ENCODE results near the gene PAEP.

PAEP gene

DNA sequence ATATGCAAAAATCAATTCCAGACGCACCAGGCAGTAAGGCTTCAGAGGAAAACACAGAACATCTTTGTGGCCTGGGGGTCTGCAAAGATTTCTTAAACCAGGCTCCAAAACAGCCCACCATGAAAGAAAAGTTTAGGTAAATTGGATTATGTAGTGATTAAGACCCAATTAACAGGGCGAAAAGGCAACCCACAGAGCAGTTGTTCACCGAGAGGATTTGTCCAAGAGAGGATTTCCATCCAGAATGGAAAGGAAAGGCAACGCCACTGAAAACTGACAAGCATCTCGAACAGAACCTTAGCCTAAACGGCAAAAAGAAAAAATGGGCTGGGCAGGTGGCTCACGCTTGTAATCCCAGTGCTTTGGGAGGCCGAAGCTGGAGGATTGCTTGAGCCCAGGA lies 40.4 kb downstream of the PAEP start:
- DNase-seq (ENCODE audit: low read depth in 2 of 2) = no peak

DNA sequence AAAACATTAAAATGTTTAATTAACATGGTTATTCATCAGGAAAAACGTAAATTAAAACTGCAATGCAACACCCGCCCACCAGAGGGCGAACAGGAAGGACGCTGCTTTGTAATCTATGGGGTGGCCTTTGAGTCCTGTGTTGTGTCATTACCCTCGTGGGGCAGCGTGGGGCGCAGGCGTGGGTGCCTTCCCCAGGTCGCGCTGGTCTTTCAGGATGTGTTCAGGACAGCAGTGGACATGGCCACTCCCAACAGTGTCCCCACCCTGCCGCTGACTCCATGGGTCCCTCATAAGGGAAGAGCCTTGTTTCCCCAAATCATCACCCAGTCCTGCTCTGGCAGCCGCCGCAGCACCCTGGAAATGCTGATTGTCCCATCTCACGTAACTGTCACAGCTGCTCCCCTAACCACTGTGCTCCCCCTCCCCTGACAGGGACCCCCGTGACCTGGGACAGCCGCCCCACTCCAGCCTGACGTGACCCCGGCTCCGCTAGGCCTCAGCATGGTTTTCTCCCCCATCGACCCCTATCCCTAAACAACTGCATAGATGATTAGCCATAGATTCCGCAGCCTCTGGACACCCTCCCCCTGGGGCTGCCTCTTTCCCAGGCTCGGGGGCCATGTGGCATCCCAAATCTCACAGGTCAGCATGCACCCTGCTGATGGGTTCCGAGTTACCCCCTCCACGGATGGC lies 41.4 kb downstream of the PAEP start:
- peak; percentile 15 to 19 for DNase-seq (ENCODE audit: low read depth in 2 of 2)

DNA sequence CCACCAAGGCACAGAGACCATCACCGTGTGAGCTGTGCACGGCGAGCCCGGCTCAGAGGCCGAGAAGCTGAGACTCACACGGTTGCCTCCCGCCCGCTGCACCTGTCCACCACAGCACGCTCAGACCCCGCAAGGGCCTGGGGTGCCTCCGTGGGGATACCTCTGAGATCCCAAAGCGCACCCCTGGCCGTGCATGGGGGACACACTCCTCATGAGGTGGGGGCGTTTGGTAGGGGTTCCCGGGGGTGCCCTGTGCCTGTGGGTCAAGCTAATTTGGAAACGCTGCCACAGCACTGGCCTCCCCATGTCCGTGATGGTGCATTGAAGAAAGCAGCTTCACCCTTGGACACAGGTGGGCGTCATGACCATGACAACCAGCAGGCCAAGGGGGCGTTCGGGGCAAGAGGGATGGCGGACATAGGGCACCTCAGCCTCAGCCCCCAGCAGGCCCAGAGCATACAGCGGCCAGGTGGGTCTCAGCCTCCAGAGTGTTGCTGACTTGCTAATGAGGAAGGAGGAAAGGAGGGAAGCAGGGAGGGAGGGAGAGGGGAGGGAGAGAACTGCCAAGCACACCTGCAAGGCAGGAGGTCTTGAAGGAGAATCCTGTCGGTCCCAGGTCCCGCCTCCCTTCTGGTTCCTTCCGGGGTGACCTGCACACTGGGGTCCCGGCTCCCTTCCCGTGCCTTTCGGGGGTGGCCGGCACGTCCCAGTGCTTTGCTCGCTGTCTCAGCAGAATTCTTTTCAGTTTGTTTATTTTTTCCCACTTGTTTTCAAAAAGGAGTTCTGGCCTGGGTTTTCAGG lies 43.1 kb downstream of the PAEP start:
- no peak for DNase-seq (ENCODE audit: low read depth in 2 of 2)

DNA sequence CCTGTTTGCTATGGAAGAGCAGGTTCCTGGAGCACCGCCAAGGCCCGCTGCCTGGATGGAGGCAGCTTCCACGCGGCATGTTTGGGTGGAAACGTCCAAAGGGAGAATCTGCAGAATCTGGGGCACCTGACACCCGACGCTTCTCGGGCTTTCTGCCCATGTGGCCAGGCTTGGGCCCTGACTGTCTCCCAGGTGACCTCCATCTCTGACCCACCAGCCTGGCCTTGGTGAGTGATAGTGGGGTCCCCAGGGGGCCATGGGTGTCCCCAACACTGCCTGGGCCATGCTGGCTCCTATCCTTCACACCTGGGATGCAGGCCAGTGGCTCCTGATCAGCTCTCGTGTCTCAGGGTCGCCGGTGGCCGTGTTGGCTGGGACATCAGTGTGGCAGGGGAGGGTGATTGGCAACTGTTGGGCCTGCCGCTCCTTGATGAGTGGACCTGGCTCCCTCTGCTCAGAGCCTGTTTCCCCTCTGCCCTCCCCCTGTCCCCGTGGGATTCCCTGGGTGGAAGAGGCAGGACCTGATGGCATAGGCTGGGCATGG lies 43.8 kb downstream of the PAEP start:
- DNase-seq (ENCODE audit: low read depth in 2 of 2) = no peak

DNA sequence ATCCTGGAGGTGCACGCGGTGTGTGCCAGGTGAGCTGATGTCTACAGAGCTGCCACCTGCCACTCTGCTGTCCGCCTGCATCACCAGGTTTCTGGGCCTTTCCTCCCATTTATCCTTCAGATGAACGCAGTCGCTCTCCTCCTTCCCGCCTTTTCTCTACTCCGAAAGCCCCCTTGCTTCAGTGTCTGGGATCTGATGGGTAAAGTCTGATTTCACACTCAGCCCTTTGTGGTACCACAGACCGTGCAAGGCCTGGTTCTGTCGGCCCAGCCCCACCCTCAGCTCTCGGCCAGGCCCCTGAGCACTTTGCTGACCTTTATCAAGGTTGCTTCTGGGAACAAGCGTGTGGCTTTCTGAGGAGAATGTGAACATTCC lies 45.3 kb downstream of the PAEP start:
- DNase-seq (ENCODE audit: low read depth in 2 of 2) = no peak

DNA sequence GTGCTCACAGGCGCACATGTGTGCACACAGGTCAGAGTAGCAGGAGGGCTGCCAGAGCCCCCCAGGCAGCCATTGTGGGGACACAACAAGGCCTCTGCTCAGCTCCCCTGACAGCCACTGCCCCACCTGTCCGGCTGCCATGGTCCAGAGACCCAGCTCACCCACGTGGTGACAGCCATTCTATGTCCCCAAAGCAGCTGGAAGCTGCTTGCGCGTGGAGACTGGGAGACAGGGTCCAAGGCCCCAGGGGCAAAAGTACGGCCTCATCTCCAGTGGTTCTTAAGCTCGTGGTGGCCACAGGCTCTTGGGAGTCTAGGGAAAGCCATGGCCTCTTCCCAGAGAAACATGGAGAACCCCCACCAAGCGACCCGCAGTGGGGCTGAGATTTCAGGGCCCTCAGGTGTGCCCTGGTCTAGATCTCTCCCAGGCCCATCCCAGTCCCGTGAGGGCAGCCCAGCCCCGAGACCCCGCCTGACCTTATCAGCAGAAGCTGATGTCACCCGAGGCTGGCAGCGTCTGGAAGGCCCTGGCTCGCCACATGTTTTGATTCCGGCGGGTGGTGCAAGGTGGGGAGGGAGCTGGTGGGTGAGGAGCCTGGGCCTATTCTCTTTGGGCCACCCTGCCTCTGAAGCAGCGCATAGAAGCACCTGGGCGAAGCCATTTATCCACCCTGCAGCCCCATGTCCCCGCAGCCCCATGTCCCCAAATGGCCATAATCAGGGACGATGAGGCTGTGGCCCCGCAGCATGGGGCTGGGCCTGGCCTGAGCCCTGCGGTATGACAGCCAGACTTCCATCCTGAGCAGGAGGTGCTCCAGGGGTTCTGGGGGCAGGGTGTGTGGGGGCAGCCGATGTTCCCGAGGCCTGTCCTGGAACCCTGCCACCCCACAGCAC lies 46.1 kb downstream of the PAEP start:
- DNase-seq (ENCODE audit: low read depth in 2 of 2) = no peak

DNA sequence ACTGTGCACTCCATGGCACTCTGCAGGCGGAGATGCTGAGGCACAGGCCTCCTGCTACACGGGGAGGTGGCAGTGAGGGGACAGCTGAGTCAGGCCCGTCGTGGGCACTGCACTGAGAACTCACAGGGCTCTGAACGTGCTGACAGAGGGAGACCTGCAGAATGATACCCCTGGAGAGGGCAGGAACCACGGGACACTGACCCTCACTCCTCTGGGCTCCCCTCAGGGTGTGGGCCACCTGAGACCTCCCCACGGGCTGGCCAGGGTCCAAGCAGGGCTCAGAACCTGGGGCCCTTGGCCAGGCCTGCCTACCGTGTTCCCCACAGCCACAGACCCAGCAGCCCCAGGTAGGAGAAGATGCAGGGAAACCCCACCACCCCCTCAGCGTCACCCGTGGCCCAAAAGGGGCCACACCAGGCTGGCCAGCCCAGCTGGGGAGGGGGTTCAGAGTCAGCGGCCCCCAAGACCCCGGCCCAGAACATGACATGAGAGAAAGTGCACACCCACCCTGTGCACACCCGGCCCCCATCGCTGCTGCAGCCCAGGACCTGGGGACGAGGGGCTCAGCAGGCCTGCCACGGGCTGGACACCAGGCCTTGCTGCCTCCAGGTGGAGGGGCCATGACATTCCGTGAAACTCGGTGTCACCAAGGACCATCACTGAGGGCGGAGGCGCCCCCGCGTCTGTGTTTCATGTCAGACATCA lies 46.9 kb downstream of the PAEP start:
- DNase-seq (ENCODE audit: low read depth in 2 of 2) = no peak

DNA sequence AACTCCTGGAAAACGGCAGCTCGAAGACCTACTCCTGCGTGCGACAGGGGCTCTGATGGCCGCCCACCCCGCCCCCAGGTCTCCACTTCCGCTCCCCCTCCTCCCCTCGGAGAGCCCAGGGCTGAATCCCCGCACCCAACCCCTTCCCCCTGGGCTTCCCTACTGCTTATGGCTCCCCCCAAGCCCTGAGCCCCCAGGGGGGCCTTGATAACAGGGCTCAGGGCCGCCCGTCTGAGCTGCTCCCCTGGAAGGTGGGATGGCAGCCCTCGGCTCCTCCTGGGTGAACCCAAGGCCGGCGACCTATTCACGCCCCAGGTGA lies 47.4 kb downstream of the PAEP start:
- no peak for DNase-seq (ENCODE audit: low read depth in 2 of 2)

DNA sequence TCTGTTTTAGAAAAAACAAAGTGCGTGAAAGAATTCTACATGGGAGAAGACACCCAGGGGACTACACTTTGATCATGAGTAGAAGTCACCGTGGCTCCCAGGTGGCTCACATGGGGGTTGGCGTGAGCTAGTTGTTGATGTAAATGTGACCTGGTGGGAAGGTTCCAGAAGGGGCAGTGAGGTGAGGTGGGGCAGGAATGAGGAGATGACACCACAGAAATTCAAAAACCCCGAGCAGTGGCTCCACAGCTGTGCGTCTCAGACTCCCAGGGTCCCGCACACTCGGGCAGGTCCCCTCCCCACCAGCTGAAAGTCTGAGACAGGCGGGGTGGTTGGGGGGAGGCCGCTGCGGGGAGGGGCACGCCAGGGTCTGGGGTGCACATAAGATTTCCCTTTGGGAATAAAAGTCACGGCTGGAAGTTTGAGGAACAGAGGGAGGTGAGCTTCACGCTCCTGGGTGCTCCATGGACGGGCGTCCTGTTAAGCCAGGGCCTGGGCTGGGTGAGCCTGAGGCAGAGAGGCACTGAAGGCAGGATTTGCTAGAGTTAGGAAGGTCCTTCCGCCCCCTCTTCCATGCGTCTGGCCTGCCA lies 47.9 kb downstream of the PAEP start:
- DNase-seq (ENCODE audit: low read depth in 2 of 2) = no peak

DNA sequence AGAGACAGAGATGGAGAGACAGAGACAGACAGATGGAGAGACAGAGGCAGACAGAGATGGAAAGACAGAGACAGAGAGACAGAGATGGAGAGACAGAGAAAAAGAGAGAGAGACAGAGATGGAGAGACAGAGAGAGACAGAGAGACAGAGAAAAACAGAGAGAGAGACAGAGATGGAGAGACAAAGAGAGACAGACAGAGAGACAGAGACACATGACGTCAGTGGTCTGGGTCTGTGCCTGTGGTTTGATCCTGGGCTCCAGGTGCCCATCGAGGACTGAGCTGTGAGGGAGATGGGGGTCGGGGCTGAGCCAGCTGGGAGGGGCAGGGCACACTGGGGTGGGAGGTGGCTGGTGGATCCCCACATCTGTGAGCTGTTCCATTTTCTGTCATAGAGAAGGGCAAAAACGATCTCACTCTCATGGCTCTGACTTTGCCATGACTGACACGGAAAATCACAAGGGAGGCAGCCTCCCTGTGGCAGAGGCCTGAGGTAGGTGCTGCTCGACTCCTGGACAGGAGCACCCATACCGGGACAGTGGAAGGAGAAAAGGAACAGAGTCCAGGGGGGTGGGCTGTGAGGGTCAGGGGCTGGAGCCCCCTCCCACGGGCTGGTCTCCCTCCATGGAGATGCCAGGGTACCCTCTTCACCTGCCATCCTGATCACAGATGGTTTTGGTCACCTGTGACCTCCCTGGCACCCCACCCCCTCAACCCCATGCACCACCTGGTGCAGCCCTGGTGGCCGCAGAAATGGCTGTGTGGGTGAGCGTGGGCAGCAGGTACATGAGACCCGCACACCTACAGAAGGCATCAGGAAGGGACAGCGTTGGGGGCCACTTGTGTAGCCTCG lies 49.0 kb downstream of the PAEP start:
- no peak for DNase-seq (ENCODE audit: low read depth in 2 of 2)

DNA sequence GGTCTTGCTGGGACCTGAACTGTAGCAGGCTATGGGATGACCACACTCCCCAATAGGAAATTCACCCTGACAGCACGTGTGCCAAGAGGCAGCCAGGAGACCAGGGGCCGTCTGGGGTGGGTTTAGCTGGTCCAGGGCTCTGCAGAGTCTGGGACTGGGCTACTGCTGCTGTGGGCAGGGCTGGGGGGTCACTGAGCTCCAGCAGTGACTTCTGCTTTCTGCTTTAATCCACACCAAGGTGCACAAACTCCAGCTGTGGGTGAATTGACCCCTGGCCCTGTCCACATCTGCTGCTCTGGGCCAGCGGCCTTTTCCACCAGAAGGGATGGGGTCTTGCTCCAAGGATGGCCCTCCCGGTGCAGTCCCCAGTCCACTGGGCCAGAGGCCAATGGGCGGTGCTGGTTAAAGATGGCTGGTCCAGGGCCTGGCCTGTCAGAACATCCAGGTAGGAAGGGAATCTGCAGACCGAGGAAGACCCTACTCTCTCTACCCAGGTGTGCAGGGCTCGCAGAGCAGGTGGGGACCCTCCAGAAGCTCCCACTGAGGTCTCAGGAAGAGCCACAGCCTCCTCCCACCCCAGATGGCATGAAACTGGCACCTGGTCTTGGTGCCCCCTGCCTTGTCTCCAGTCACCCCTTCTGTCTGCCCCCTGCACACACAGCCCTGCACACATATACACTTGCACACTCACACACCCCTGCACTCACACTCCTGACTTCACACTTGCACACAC lies 49.8 kb downstream of the PAEP start:
- no peak for DNase-seq (ENCODE audit: low read depth in 2 of 2)

DNA sequence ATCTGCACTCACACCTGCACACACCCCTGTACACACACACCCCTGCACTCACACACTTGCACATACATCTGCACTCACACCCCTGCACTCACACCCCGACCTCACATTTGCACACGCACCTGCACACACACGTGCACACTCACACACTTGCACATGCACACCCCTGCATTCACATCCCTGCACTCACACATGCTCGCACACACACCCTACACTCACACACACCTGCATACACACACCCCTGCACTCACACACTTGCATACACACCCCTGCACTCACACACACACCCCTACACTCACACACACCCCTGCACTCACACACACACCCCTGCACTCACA lies 50.3 kb downstream of the PAEP start:
- no peak for DNase-seq (ENCODE audit: low read depth in 2 of 2)

DNA sequence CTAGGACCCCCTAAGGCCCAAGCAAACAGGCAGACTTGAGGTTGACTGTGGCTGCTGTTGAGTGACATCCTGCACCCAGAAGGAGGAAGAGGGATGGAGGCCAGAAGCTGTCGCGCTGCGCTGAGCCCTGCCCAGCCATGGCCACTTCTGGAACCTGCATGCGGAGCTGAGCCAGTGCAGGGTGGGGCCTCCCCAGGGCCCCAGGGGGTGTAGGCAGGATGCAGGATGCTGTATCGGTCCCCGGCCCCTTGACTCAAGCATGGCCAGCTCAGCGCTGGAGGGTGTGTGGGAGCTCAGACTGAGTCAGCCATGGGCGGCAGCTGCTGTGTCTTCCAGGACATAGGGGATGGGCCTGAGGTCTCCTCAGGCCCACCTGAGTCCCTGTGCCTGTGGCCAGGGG lies 50.9 kb downstream of the PAEP start:
- DNase-seq (ENCODE audit: low read depth in 2 of 2) = no peak

DNA sequence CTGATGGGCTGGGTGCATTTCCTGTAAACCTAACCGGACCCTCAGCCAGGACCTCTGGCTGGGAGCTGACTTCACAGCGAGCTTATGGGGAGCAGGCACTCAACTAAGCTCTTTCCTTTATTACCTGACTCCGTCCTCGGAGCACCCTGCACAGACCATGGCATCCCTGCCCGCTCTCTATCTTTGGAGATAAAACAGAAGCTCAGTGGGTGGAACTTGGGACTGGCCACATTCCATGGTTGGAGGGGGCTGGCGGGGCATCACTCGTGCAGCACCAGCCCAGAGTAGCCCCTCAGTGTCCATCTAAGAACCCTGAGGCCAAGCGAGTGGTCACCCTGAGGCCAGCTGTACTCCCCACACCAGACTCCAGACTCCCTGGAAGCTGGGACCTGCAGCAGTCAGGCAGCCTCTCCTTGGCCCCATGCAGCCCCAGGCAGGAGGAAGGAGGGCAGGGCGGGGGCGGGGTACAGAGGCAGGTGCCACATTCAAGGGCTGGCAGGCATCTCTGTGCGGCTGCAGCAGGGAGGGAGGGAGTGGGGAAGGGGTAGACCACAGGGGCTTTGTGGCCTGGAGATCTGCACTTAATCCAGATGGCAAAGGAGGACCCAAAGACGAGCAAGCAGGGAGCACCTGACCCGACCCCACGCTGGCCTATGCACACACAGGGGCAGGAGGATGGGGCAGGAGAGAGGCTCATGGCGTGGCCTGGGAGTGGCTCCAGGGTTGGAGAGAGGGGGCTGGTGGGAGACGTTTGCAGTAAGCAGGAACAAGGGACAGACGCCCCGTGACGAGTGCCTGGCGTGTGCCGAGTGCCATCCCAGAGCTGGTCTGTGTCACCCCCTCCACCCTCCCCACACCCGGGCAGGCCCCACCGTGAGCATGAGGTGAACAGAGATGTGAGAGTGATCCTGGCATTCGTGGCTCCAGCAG lies 51.7 kb downstream of the PAEP start:
- DNase-seq (ENCODE audit: low read depth in 2 of 2) = no peak

DNA sequence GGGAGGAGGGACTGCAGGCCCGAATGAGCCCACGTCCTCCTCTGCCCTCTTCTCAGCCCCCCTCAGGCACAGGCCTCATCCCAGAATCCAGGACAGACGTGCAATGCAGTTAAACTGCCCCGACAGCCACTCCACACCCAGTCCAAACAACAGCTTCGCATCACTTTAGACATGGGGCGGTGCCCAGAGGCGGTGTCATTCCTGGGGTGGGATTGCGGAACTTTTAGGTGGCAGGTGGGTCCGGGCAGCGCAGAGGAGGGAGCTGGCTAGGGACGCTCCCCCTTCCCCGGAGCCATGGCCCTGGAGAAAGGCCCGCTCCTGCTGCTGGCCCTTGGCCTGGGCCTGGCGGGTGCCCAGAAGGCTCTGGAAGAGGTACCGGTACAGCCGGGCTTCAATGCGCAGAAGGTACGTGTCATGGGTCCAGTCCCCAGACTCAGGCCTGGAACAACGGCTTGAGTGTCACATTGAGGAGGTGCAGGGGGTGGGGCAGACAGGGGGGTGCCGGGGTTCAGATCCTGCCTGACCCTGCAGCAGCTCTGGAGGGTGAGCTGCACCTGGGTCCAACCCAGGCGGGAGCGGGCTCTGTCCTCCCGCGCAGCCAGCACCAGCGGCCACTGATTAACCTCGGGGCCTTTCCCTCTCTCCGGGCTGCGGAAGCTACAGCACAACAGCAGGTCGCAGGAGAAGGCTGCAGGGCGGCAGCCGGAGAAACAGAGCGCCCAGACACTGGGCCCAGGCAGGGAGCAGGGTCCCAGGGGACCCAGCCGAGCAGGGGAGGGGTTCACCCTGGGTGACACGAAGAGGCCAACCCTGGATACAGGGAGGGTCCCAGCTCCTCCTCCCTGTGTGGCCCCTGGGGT lies 52.6 kb downstream of the PAEP start:
- DNase-seq (ENCODE audit: low read depth in 2 of 2) = no peak

DNA sequence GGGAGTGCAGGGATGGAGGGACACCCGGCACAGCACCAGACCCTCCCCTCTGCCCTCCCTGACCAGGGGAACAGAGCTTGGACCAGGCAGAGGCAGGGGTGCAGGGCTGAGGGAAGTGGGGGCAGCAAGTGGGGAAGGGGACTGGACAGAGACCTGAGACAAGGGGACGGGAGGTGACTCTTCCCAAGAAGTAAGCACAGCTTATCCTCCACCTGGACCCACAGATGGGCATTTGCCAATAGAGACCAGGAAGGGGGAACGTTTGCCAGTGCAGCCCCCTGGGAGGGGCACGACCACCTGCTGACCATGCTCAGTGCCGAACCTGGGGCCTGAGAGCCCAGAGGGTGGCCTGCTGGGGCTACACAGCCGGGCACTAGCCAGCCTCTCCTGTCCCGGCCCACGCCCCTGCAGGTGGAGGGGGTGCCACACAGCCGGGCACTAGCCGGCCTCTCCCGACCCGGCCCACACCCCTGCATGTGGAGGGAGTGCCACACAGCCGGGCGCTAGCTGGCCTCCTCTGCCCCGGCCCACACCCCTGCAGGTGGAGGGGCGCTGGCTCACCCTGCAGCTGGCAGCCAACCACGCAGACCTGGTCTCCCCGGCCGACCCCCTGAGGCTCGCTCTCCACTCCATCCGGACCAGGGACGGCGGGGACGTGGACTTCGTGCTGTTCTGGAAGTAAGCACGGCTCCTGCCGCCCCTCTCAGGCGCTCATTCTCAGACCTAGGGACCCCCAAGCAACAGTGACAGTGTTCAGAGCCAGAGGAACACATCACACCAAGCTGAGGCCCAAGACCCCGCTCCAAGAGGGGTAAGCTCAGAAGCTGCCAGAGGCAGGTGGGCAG lies 53.5 kb downstream of the PAEP start:
- DNase-seq (ENCODE audit: low read depth in 2 of 2) = no peak

All from stimulated activated CD8-positive, alpha-beta memory T cell treated with anti-CD3 and anti-CD28 coated beads, Interleukin-15, amount 100 ng/mL, for 48 hours (primary cell).